CD1c-positive myeloid dendritic cell (primary cell): ENCODE data around the gene IL32.
A peak's percentile ranks its signal among the peaks of the same experiment; 100 is the strongest.

Experiments used
- DNase-seq: peaks from one replicate; pipeline ENCODE4 v3.0.0-alpha.2; 2016; ENCODE audit errors: extremely low spot score

IL32 gene

GRCh38 chr16:3027983-3028715 lies 37.3 kb upstream of the IL32 start:
- DNase-seq = peak; percentile 92

- DNase-seq = no peak
These were observed 36.6 kb upstream of the IL32 start for GRCh38 chr16:3028716-3029319.

- DNase-seq = peak; percentile 67
These were observed 35.8 kb upstream of the IL32 start for GRCh38 chr16:3029491-3030221.

GRCh38 chr16:3030222-3031212 lies 34.9 kb upstream of the IL32 start:
- DNase-seq = no peak

- peak; percentile 50 for DNase-seq
These were observed 32.8 kb upstream of the IL32 start for GRCh38 chr16:3032624-3033023.

- DNase-seq = no peak
These were observed 30.0 kb upstream of the IL32 start for GRCh38 chr16:3035289-3035971.

- no peak for DNase-seq
These were observed 29.3 kb upstream of the IL32 start for GRCh38 chr16:3035972-3036725.

- DNase-seq = no peak
These were observed 28.6 kb upstream of the IL32 start, which contains the start of gene BICDL2 for GRCh38 chr16:3036726-3037315. TSS of gene BICDL2 (minus strand) at chr16:3036944. CDS start at chr16:3035496, 1,448 bp downstream.

GRCh38 chr16:3038256-3038655 lies 27.2 kb upstream of the IL32 start:
- no peak for DNase-seq

GRCh38 chr16:3038896-3039295 lies 26.5 kb upstream of the IL32 start:
- DNase-seq = no peak

GRCh38 chr16:3042376-3042775 lies 23.1 kb upstream of the IL32 start:
- DNase-seq = peak; percentile 18

GRCh38 chr16:3044708-3045107 lies 20.7 kb upstream of the IL32 start:
- DNase-seq = no peak

GRCh38 chr16:3045758-3046640 lies 19.4 kb upstream of the IL32 start, which contains the start of gene MMP25:
TSS of gene MMP25 (plus strand) at chr16:3046561. CDS start at chr16:3046918, 357 bp downstream.
- peak; percentile 80 for DNase-seq

GRCh38 chr16:3046641-3047386 lies 18.6 kb upstream of the IL32 start:
- DNase-seq = no peak

- DNase-seq = no peak
These were observed 18.1 kb upstream of the IL32 start for GRCh38 chr16:3047387-3047720.

GRCh38 chr16:3049921-3050481 lies 15.4 kb upstream of the IL32 start:
- no peak for DNase-seq

GRCh38 chr16:3050487-3050886 lies 15.0 kb upstream of the IL32 start:
- DNase-seq = no peak

- DNase-seq = no peak
These were observed 14.4 kb upstream of the IL32 start for GRCh38 chr16:3051009-3051408.
